ENCODE measurements around the gene FRAS1.

- TF ChIP-seq POLR2A (IDR thresholded peaks at IDR 0.05; ENCODE audit: low read depth, low read length) (no peak), CTCF (IDR thresholded peaks at IDR 0.05; ENCODE audit: extremely low read depth in 1 of 2, insufficient read depth in 1 of 2, low read depth in 1 of 2, low read length in 2 of 2) (no peak), FOS (IDR thresholded peaks at IDR 0.05; ENCODE audit: borderline replicate concordance, insufficient read depth, low read length) (no peak), EZH2 (IDR thresholded peaks at IDR 0.05; ENCODE audit: borderline replicate concordance, low read depth, low read length, severe bottlenecking) (no peak), POLR2AphosphoS5 (IDR thresholded peaks at IDR 0.05; ENCODE audit: insufficient read depth, low read depth, low read length) (no peak), MAX (IDR thresholded peaks at IDR 0.05; ENCODE audit: insufficient read depth, insufficient read length) (no peak), JUN (IDR thresholded peaks at IDR 0.05; ENCODE audit: borderline replicate concordance, insufficient read depth, insufficient read length, low read depth) (no peak), GATA2 (IDR thresholded peaks at IDR 0.05; ENCODE audit: insufficient read depth, insufficient read length, low read depth, low read length) (no peak), MYC (IDR thresholded peaks at IDR 0.05; ENCODE audit: low read depth, low read length) (no peak)
Observed at GRCh38 chr4:78197947-78198346, 140.8 kb downstream of the FRAS1 start.

Measured in endothelial cell of umbilical vein (primary cell).